ENCODE data around the gene OSBPL5.
"Not testable (repeated sequence)": the region's sequence is repeated elsewhere in the genome, so short reads cannot be mapped to it uniquely, and the experiment has no call there.

OSBPL5 gene

GRCh38 chr11:3080104-3080503 is 85.0 kb downstream of the OSBPL5 start:
- DNase-seq: no peak

- DNase-seq: no peak
These were observed 87.2 kb downstream of the OSBPL5 start for GRCh38 chr11:3077846-3078440.

- no peak for DNase-seq
These were observed 87.8 kb downstream of the OSBPL5 start for GRCh38 chr11:3077189-3077836.

- no peak for DNase-seq
These were observed 90.1 kb downstream of the OSBPL5 start for GRCh38 chr11:3074912-3075589.

GRCh38 chr11:3073029-3073435 is 92.1 kb downstream of the OSBPL5 start:
- no peak for DNase-seq

GRCh38 chr11:3069425-3069824 is 95.7 kb downstream of the OSBPL5 start:
- no peak for DNase-seq

GRCh38 chr11:3066308-3066707 is 98.8 kb downstream of the OSBPL5 start:
- DNase-seq: not testable (repeated sequence)

- not testable (repeated sequence) for DNase-seq
These were observed 100.4 kb downstream of the OSBPL5 start for GRCh38 chr11:3064709-3065108.

- DNase-seq: not testable (repeated sequence)
These were observed 101.2 kb downstream of the OSBPL5 start for GRCh38 chr11:3063876-3064275.

GRCh38 chr11:3063432-3063831 is 101.7 kb downstream of the OSBPL5 start:
- not testable (repeated sequence) for DNase-seq

- no peak for DNase-seq
These were observed 104.6 kb downstream of the OSBPL5 start for GRCh38 chr11:3060436-3061025.

- DNase-seq: no peak
These were observed 106.1 kb downstream of the OSBPL5 start for GRCh38 chr11:3058753-3059664.

- DNase-seq: peak; percentile 91
These were observed 107.8 kb downstream of the OSBPL5 start, which contains the start of gene CARS1 for GRCh38 chr11:3057069-3057963. TSS of gene CARS1 (minus strand) at chr11:3057423. CDS start at chr11:3057367, 56 bp downstream.

GRCh38 chr11:3056296-3057068 is 108.6 kb downstream of the OSBPL5 start:
- peak; percentile 30 for DNase-seq

GRCh38 chr11:3055891-3056290 is 109.2 kb downstream of the OSBPL5 start:
- no peak for DNase-seq

- no peak for DNase-seq
These were observed 112.5 kb downstream of the OSBPL5 start for GRCh38 chr11:3052567-3052966.

GRCh38 chr11:3052109-3052479 is 113.0 kb downstream of the OSBPL5 start:
- DNase-seq: no peak

GRCh38 chr11:3051196-3052108 is 113.7 kb downstream of the OSBPL5 start:
- no peak for DNase-seq

- DNase-seq: no peak
These were observed 114.5 kb downstream of the OSBPL5 start for GRCh38 chr11:3050386-3051195.

Data from activated T-cell treated with anti-CD3 and anti-CD28 coated beads, Interleukin-2, amount 50 U/mL, for 1 hour (primary cell).